GM12878 (cell line): ENCODE data around the gene NCAN. TPM values are rescaled to one million over a fixed set of nuclear protein-coding genes. Genes with fewer than 3 reads are reported as not detected.

Experiments used
- IRF4 ChIP-seq: IDR thresholded peaks from 2 replicates; pipeline ENCODE4 v1.6.1; 2011; ENCODE audit warnings: low read depth, low read length
- NFIC ChIP-seq: IDR thresholded peaks from 2 replicates; pipeline ENCODE4 v1.6.1; 2012; ENCODE audit warnings: low read depth, mild to moderate bottlenecking, inconsistent platforms, low read length, moderate library complexity
- POU2F2 ChIP-seq: IDR thresholded peaks from 3 replicates; pipeline ENCODE4 v1.6.1; 2011; ENCODE audit warnings: low read depth, mild to moderate bottlenecking, low read length, borderline replicate concordance
- RFX5 ChIP-seq: IDR thresholded peaks from 2 replicates; pipeline ENCODE4 v1.6.1; 2011; ENCODE audit warnings: low read depth, low read length, improper control_type of control experiment
- SMAD1 ChIP-seq: fragments of 450-650 bp; IDR thresholded peaks from 2 replicates; pipeline ENCODE4 v1.6.1; 2018; ENCODE audit warnings: mild to moderate bottlenecking, low read depth; ENCODE audit not compliant: partially characterized antibody
- SMAD5 ChIP-seq: IDR thresholded peaks from 2 replicates; pipeline ENCODE4 v1.6.1; 2016; ENCODE audit warnings: antibody characterized with exemption, low read depth
- SREBF1 ChIP-seq: IDR thresholded peaks from 2 replicates; pipeline ENCODE4 v1.6.1; 2012; ENCODE audit warnings: mild to moderate bottlenecking, low read length
- TCF3 ChIP-seq: IDR thresholded peaks from 2 replicates; pipeline ENCODE4 v1.6.1; 2012; ENCODE audit warnings: low read depth, mild to moderate bottlenecking, low read length, borderline replicate concordance; ENCODE audit not compliant: insufficient read depth
- polyA plus RNA-seq, 11 experiments: library from polyadenylated mRNA; depleted of rRNA in 4 of 11; unstranded in 6 of 11; stranded (reverse) in 5 of 11; fragments of >200 nt; fragmentation: Nextera tagmentation in 4 of 11; fragmentation: Illumina TruSeq in 1 of 11; extraction: Ambion mirVana in 4 of 11; extraction: Trizol in 1 of 11; gene quantifications; 1 replicate in 1 of 11; 2 replicates in 10 of 11; pipeline versions ENCODE4 v1.2.1 to v1.2.3, GENCODE V29; 2011 to 2016; ENCODE audit warnings: inconsistent platforms in 2 of 11, missing spikeins in 2 of 11, low read depth in 1 of 11
- total RNA-seq, 4 experiments: library from RNA; depleted of rRNA in 3 of 4; stranded (reverse); fragments of >200 nt in 3 of 4; fragmentation: Illumina TruSeq in 1 of 4; extraction: Trizol in 1 of 4; gene quantifications; 2 replicates each; pipeline versions ENCODE4 v1.2.1 to v1.2.3, GENCODE V29; 2013 to 2021
- TF ChIP-seq, protein P1 (sequence below): fragments of 450-650 bp; IDR thresholded peaks from 2 replicates; pipeline ENCODE4 v1.6.1; 2017; ENCODE audit warnings: low read depth, mild to moderate bottlenecking, moderate library complexity
- TF ChIP-seq, protein P2 (sequence below): IDR thresholded peaks from 2 replicates; pipeline ENCODE4 v1.6.1; 2012; ENCODE audit warnings: mild to moderate bottlenecking, low read depth, low read length

The NCAN gene
- total and polyA plus RNA-seq, 10 of the 15 experiments (the other 5 are each of a cell fraction or from before 2014, with no cell fraction given) = 0.02 to 0.34 (median 0.12) TPM; not detected in 1

DNA sequence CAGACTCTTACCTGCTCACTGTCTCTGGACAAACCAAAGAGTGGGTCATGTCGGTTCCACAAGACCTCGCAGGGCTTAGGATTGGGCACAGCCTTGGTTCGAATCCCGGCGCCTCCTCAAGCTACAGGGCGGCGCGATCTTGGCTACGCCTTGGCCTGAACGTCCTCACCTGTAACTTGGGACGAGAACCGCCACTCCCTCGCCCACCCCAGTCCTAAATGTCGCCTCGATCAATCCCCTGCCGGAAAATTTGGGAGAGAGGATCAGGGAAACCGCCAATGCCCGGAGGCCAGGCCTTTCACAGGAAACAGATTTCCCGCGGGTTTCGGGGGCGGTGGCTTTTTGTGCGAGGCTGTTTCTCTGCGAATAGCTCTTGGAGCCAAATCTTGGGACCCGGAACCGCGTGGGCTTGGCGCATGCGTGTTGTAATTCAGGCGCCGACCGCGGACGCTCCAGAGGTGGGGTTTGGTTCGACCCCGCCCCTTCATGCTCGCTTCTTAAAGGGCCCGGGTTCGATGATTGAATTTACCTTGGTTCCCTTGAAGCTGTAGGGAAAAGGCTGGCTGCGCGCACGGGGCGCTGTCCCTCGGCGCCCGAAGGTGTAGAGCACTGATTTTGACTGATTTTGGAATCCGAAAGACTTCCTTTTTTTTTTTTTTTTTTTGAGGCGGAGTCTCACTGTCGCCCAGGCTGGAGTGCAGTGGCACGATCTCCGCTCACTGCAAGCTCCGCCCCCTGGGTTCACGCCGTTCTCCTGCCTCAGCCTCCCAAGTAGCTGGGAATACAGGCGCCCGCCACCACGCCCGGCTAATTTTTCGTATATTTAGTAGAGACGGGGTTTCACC lies 8.5 kb upstream of the NCAN start, which contains the start of gene NR2C2AP (continued):
- TF ChIP-seq NFIC (no peak), TCF3 (no peak), SMAD1 (no peak), SREBF1 (no peak), POU2F2 (peak; percentile 31; the same call in 1 of the 3 replicates), SMAD5 (peak; percentile 9; the same call in 1 of the 2 replicates), IRF4 (no peak), RFX5 (no peak)
- TF ChIP-seq, protein P1, sequence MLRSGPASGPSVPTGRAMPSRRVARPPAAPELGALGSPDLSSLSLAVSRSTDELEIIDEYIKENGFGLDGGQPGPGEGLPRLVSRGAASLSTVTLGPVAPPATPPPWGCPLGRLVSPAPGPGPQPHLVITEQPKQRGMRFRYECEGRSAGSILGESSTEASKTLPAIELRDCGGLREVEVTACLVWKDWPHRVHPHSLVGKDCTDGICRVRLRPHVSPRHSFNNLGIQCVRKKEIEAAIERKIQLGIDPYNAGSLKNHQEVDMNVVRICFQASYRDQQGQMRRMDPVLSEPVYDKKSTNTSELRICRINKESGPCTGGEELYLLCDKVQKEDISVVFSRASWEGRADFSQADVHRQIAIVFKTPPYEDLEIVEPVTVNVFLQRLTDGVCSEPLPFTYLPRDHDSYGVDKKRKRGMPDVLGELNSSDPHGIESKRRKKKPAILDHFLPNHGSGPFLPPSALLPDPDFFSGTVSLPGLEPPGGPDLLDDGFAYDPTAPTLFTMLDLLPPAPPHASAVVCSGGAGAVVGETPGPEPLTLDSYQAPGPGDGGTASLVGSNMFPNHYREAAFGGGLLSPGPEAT = peak; percentile 80; the same call in 1 of the 2 replicates
- TF ChIP-seq, protein P2, sequence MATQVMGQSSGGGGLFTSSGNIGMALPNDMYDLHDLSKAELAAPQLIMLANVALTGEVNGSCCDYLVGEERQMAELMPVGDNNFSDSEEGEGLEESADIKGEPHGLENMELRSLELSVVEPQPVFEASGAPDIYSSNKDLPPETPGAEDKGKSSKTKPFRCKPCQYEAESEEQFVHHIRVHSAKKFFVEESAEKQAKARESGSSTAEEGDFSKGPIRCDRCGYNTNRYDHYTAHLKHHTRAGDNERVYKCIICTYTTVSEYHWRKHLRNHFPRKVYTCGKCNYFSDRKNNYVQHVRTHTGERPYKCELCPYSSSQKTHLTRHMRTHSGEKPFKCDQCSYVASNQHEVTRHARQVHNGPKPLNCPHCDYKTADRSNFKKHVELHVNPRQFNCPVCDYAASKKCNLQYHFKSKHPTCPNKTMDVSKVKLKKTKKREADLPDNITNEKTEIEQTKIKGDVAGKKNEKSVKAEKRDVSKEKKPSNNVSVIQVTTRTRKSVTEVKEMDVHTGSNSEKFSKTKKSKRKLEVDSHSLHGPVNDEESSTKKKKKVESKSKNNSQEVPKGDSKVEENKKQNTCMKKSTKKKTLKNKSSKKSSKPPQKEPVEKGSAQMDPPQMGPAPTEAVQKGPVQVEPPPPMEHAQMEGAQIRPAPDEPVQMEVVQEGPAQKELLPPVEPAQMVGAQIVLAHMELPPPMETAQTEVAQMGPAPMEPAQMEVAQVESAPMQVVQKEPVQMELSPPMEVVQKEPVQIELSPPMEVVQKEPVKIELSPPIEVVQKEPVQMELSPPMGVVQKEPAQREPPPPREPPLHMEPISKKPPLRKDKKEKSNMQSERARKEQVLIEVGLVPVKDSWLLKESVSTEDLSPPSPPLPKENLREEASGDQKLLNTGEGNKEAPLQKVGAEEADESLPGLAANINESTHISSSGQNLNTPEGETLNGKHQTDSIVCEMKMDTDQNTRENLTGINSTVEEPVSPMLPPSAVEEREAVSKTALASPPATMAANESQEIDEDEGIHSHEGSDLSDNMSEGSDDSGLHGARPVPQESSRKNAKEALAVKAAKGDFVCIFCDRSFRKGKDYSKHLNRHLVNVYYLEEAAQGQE = no peak
